Fibroblast of peridontal ligament (primary cell): Measurements from ENCODE around the gene FBXW2.

Source experiments
- DNase-seq: peaks from one replicate; pipeline ENCODE4 v3.0.0-alpha.2; 2010; ENCODE audit errors: extremely low read depth

Gene FBXW2

GRCh38 chr9:120742951-120743416, 50.2 kb downstream of the FBXW2 start:
- DNase-seq = no peak

GRCh38 chr9:120741701-120742100, 51.5 kb downstream of the FBXW2 start:
- no peak for DNase-seq

GRCh38 chr9:120741191-120741590, 52.0 kb downstream of the FBXW2 start:
- no peak for DNase-seq

- DNase-seq = no peak
Measured at GRCh38 chr9:120740132-120740531, 53.1 kb downstream of the FBXW2 start.

GRCh38 chr9:120737416-120738165, 55.6 kb downstream of the FBXW2 start:
- DNase-seq = no peak

GRCh38 chr9:120736881-120737280, 56.3 kb downstream of the FBXW2 start:
- no peak for DNase-seq

- peak; percentile 80 for DNase-seq
Measured at GRCh38 chr9:120735415-120736126, 57.6 kb downstream of the FBXW2 start.

GRCh38 chr9:120734607-120735410, 58.4 kb downstream of the FBXW2 start:
- DNase-seq = no peak

GRCh38 chr9:120733190-120733589, 60.0 kb downstream of the FBXW2 start:
- peak; percentile 81 for DNase-seq

GRCh38 chr9:120730654-120731514, 62.3 kb downstream of the FBXW2 start:
- DNase-seq = peak; percentile 88

GRCh38 chr9:120729791-120730241, 63.4 kb downstream of the FBXW2 start:
- no peak for DNase-seq

GRCh38 chr9:120726484-120726883, 66.7 kb downstream of the FBXW2 start:
- DNase-seq = no peak

- DNase-seq = no peak
Measured at GRCh38 chr9:120725907-120726306, 67.3 kb downstream of the FBXW2 start.

- DNase-seq = no peak
Measured at GRCh38 chr9:120724757-120725400, 68.3 kb downstream of the FBXW2 start.

- peak; percentile 95 for DNase-seq
Measured at GRCh38 chr9:120723565-120723964, 69.7 kb downstream of the FBXW2 start.

- no peak for DNase-seq
Measured at GRCh38 chr9:120720404-120720803, 72.8 kb downstream of the FBXW2 start.

- no peak for DNase-seq
Measured at GRCh38 chr9:120718316-120718715, 74.9 kb downstream of the FBXW2 start.

- no peak for DNase-seq
Measured at GRCh38 chr9:120717176-120717575, 76.0 kb downstream of the FBXW2 start.

GRCh38 chr9:120716483-120716882, 76.7 kb downstream of the FBXW2 start:
- no peak for DNase-seq

- DNase-seq = peak; percentile 77
Measured at GRCh38 chr9:120715389-120715924, 77.8 kb downstream of the FBXW2 start.
